ENCODE measurements around the gene PPFIA2. TPM values are rescaled to one million over a fixed set of nuclear protein-coding genes. Genes with fewer than 3 reads are reported as not detected.

Gene PPFIA2
- total RNA-seq, 1 donor from 2014 or later: not detected

GRCh38 chr12:81465191-81465590 lies 294.0 kb downstream of the PPFIA2 start:
- no peaks in the 10 kb centered on the region for H3K36me3 ChIP-seq (ENCODE audit: control insufficient read depth, insufficient read depth, low read length)
- no peak for DNase-seq (ENCODE audit: low read depth)
- no peak overlapping the region for H3K4me3 ChIP-seq (ENCODE audit: low read depth, low read length)
- no peak for TF ChIP-seq CTCF (IDR thresholded peaks at IDR 0.05; ENCODE audit: insufficient read depth, low read length, poor library complexity, severe bottlenecking)
- H3K27me3 ChIP-seq (ENCODE audit: control insufficient read depth, insufficient read depth, low read length): no peaks in the 10 kb centered on the region

DNA sequence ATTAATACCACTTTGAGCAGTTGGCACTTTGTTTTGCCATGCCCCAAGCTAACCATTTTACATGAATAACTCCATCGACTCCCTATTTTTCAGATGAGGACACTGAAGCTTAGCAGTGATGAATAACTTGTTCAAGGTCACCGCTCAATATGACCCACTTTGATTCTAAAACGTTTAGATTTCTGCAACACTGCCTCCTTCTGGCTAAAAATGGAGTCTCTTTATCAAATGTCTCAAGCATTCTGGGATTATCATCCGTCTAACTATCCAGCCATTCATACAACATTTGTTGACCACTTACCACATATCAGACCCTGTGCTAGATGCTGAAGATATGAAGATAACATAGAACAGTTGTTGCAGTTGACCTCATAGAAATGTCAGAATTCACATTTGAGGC lies 298.0 kb downstream of the PPFIA2 start:
- no peaks in the 10 kb centered on the region for H3K27me3 ChIP-seq (ENCODE audit: control insufficient read depth, insufficient read depth, low read length)
- peak; percentile 6 for TF ChIP-seq CTCF (IDR thresholded peaks at IDR 0.05; ENCODE audit: insufficient read depth, low read length, poor library complexity, severe bottlenecking)
- DNase-seq (ENCODE audit: low read depth): no peak
- no peak overlapping the region for H3K4me3 ChIP-seq (ENCODE audit: low read depth, low read length)
- H3K36me3 ChIP-seq (ENCODE audit: control insufficient read depth, insufficient read depth, low read length): no peaks in the 10 kb centered on the region

DNA sequence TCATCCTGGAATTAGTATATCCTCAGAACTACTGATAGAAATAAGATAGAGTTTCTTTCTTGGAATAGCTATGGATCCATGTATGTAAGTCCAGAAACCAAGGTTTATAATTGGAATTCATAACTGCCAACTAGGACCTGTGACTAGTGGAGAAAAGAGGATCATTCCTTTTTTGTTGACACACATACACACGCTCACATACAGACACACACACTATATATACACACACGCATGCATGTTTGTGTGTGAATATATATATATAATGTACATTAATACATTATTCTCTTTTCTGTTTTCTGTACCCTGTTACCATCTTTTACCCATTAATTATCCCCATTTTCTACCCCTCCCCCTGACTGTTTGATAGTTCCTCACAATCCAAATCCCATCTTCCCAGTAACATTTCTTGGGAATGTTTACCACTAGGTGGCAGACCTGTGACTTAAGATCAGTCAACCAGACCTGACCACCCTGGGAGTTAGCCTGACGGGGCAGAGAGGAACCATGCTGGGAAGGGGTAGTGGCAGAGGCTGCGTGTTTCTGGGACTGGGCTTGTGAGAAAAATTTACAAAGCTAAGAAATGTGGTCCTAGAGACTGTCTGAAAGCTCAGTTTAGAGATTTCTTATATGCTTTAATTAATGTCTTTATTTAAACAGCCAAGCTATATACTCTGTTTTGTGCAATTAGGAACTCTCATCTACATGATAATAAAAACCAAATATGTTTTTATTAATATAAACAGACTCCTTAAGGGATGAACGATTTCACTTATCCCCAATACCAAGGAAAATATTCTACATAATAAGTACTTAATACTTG lies 308.0 kb downstream of the PPFIA2 start:
- peak; percentile 38 for DNase-seq (ENCODE audit: low read depth)
- peak; percentile 61 for TF ChIP-seq CTCF (IDR thresholded peaks at IDR 0.05; ENCODE audit: insufficient read depth, low read length, poor library complexity, severe bottlenecking)
- H3K36me3 ChIP-seq (ENCODE audit: control insufficient read depth, insufficient read depth, low read length): no peaks in the 10 kb centered on the region
- no peaks in the 10 kb centered on the region for H3K27me3 ChIP-seq (ENCODE audit: control insufficient read depth, insufficient read depth, low read length)
- H3K4me3 ChIP-seq (ENCODE audit: low read depth, low read length): no peak overlapping the region

- no peak for TF ChIP-seq CTCF (IDR thresholded peaks at IDR 0.05; ENCODE audit: insufficient read depth, low read length, poor library complexity, severe bottlenecking)
- H3K36me3 ChIP-seq (ENCODE audit: control insufficient read depth, insufficient read depth, low read length): no peaks in the 10 kb centered on the region
- no peaks in the 10 kb centered on the region for H3K27me3 ChIP-seq (ENCODE audit: control insufficient read depth, insufficient read depth, low read length)
- DNase-seq (ENCODE audit: low read depth): no peak
- H3K4me3 ChIP-seq (ENCODE audit: low read depth, low read length): no peak overlapping the region
These were observed 317.5 kb downstream of the PPFIA2 start for GRCh38 chr12:81441629-81442028.

DNA sequence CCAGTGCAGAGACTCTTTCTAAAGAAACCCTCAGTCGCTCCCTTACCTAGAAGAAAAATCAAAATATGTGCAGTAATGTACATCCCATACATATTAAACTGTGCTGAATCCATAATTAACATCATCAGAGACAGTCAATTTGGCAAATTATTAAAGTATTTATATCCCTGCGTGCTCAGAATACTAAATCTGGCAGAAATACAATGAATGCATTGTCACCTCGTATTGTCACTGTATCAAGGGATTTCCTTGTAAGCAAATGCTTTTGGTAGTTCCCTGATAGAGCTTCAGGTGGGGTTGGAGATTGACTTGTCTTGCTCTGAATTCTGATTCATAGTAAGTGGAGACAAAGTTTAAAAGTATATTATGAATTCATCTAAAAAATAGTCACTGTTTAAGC lies 319.1 kb downstream of the PPFIA2 start:
- no peak for TF ChIP-seq CTCF (IDR thresholded peaks at IDR 0.05; ENCODE audit: insufficient read depth, low read length, poor library complexity, severe bottlenecking)
- no peaks in the 10 kb centered on the region for H3K27me3 ChIP-seq (ENCODE audit: control insufficient read depth, insufficient read depth, low read length)

DNA sequence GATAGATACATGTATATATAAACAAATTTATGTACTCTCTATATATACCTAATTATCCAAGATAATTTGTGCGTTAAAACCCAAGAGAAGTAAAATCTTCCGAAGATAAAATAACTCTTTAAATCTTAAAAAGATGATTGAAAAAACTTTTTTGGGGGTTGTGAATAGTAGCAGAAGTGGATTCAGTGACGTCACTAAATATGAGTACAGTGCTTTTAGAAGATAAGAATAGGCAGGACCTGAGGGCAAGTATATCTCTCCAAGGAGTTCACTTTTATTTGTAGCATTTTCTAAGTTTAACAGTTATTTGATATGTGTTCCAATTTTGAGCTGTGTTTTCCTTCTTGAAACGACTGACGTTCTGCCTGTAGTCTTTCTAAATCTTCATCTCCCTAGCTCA lies 319.8 kb downstream of the PPFIA2 start:
- no peak for TF ChIP-seq CTCF (IDR thresholded peaks at IDR 0.05; ENCODE audit: insufficient read depth, low read length, poor library complexity, severe bottlenecking)

More for the DNA sequence above, 319.1 kb downstream of the PPFIA2 start:
- no peak for DNase-seq (ENCODE audit: low read depth)
- no peaks in the 10 kb centered on the region for H3K36me3 ChIP-seq (ENCODE audit: control insufficient read depth, insufficient read depth, low read length)
- H3K4me3 ChIP-seq (ENCODE audit: low read depth, low read length): no peak overlapping the region

More for the DNA sequence above, 319.8 kb downstream of the PPFIA2 start:
- no peak for DNase-seq (ENCODE audit: low read depth)
- Histone ChIP-seq H3K36me3 (ENCODE audit: control insufficient read depth, insufficient read depth, low read length) (no peaks in the 10 kb centered on the region), H3K4me3 (ENCODE audit: low read depth, low read length) (no peak overlapping the region), H3K27me3 (ENCODE audit: control insufficient read depth, insufficient read depth, low read length) (no peaks in the 10 kb centered on the region)

All from kidney epithelial cell (primary cell).